T-cell (primary cell): Measurements from ENCODE around the gene TCTN2. TPM values are rescaled to one million over a fixed set of nuclear protein-coding genes. Genes with fewer than 3 reads are reported as not detected.
A peak's percentile ranks its signal among the peaks of the same experiment; 100 is the strongest.

Experiments used
- ATAC-seq, 4 experiments: fragments of 200-7000 bp in 3 of 4; fragments of 150-1000 bp in 1 of 4; cut with Tn5 transposase; replicated peaks in 1 of 4; 1 replicate in 3 of 4; 2 replicates in 1 of 4; pipeline ENCODE4 v1.10.0; 2021; ENCODE audit warnings: moderate library complexity in 3 of 4, mild to moderate bottlenecking in 2 of 4, moderate number of reproducible peaks in 1 of 4
- CTCF ChIA-PET, 2 donors: fragments of 300-600 bp; sonication (Branson Sonifier 250); formaldehyde crosslinking; loops; one replicate each; lab custom pipeline; 2022; ENCODE audit warnings: antibody characterized with exemption in 2 of 2; lab: Charles Lee
- POLR2A ChIA-PET, 2 donors: fragments of 300-600 bp; sonication (Branson Sonifier 250); formaldehyde crosslinking; loops; one replicate each; lab custom pipeline; 2022; ENCODE audit warnings: antibody characterized with exemption in 2 of 2; lab: Charles Lee
- DNase-seq, 35 experiments: peaks; one replicate each; pipeline versions ENCODE4 v3.0.0 to v3.0.0-alpha.2; 2013 to 2023
- H3K27ac ChIP-seq: one replicate; pipeline ENCODE4 v1.5.1; 2013; ENCODE audit warnings: low read length
- H3K27me3 ChIP-seq, 2 experiments: replicated peaks in 1 of 2; 1 replicate in 1 of 2; 2 replicates in 1 of 2; pipeline versions ENCODE4 v1.6.1 to v1.7.0; 2013; ENCODE audit warnings: low read length in 1 of 2, mixed read lengths in 1 of 2; ENCODE audit not compliant: control insufficient read depth in 2 of 2, insufficient read depth in 2 of 2; ENCODE audit errors: extremely low read depth in 1 of 2
- H3K36me3 ChIP-seq, 2 donors: 1 replicate in 1 of 2; 2 replicates in 1 of 2; pipeline versions ENCODE4 v1.6.1 to v1.7.0; 2013; ENCODE audit warnings: low read length in 1 of 2; ENCODE audit not compliant: control insufficient read depth in 2 of 2, insufficient read depth in 1 of 2; ENCODE audit errors: extremely low read depth in 1 of 2
- H3K4me1 ChIP-seq, 2 experiments: 1 replicate in 1 of 2; 2 replicates in 1 of 2; pipeline versions ENCODE4 v1.6.1 to v1.7.0; 2013; ENCODE audit warnings: low read length in 2 of 2, mixed read lengths in 1 of 2; ENCODE audit not compliant: insufficient read depth in 2 of 2, control insufficient read depth in 1 of 2; ENCODE audit errors: extremely low read depth in 1 of 2
- H3K4me3 ChIP-seq, 2 donors: 1 replicate in 1 of 2; 2 replicates in 1 of 2; pipeline versions ENCODE4 v1.5.1 to v1.7.0; 2013; ENCODE audit warnings: mild to moderate bottlenecking in 2 of 2, low read length in 1 of 2, moderate library complexity in 1 of 2; ENCODE audit not compliant: control insufficient read depth in 1 of 2; ENCODE audit errors: extremely low read depth in 1 of 2
- H3K9me3 ChIP-seq: 2 replicates; pipeline ENCODE4 v1.7.0; 2013
- H3K27ac Mint-ChIP-seq, 2 donors: one replicate each; pipeline ENCODE4 v1.8.0; 2020 to 2021; ENCODE audit warnings: mild to moderate bottlenecking in 2 of 2, mixed read lengths in 2 of 2
- H3K27me3 Mint-ChIP-seq, 2 donors: one replicate each; pipeline ENCODE4 v1.8.0; 2021 to 2022; ENCODE audit warnings: mixed read lengths in 2 of 2
- H3K36me3 Mint-ChIP-seq: one replicate; pipeline ENCODE4 v1.8.0; 2021; ENCODE audit warnings: mixed read lengths
- H3K4me1 Mint-ChIP-seq, 3 donors: one replicate each; pipeline ENCODE4 v1.8.0; 2020 to 2022; ENCODE audit warnings: mixed read lengths in 3 of 3, mild to moderate bottlenecking in 1 of 3
- H3K4me3 Mint-ChIP-seq, 3 donors: one replicate each; pipeline ENCODE4 v1.8.0; 2020 to 2022; ENCODE audit warnings: mild to moderate bottlenecking in 3 of 3, mixed read lengths in 3 of 3, moderate library complexity in 3 of 3
- H3K9me3 Mint-ChIP-seq, 3 donors: one replicate each; pipeline ENCODE4 v1.8.0; 2020 to 2022; ENCODE audit warnings: mixed read lengths in 3 of 3
- WGBS: methylation state at CpG from one replicate; pipeline ENCODE4 v1.1.5; 2013; ENCODE audit warnings: missing lambda C conversion rate; ENCODE audit not compliant: insufficient coverage; 5-methylcytosine and 5-hydroxymethylcytosine counted together
- total RNA-seq, 35 experiments: library from RNA in 6 of 35; stranded (reverse) in 6 of 35; fragments of 120-200 nt in 1 of 35; gene quantifications; one replicate each; pipeline versions ENCODE4 v1.2.1 to v1.2.4 and lab custom pipeline; 2013 to 2026

TCTN2 gene
- total RNA-seq, 5 donors from 2014 or later (not counting 1 experiment from before 2014, with no cell fraction given): 5.3 to 11.9 (median 6.6) TPM

DNA sequence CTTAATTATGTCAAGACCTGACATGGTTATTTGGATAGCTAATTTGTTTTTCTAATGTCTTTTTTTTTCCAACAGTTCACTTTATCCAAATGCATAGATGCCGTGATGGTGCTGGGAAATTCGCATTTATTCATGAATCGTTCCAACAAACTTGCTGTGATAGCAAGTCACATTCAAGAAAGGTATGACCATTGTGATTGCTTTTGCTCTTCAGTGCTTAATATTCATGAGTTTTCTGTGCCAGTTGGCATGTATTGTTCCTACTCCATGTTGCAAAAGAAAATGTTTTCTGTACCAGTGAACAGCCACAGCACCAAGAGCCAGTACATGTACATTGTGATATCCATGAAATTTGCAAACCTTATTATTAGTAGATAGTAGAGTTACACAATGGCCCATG is 25.5 kb upstream of the TCTN2 start:
- Mint-ChIP-seq H3K36me3 (peaks cover 24% of the 10 kb centered on the region), H3K4me3 (no peak overlapping the region), H3K27me3 (no peaks in the 10 kb centered on the region), H3K4me1 (peaks cover 0 to 2% (median 0%) of the 10 kb centered on the region in 3 donors), H3K9me3 (no peaks in the 10 kb centered on the region), H3K27ac (no peak overlapping the region)
- DNase-seq (no peak), ATAC-seq (no peak)
- Histone ChIP-seq H3K9me3 (no peaks in the 10 kb centered on the region), H3K36me3 (peaks cover 2 to 52% of the 10 kb centered on the region in 2 donors), H3K27ac (no peak overlapping the region), H3K27me3 (no peaks in the 10 kb centered on the region), H3K4me3 (no peak overlapping the region), H3K4me1 (no peaks in the 10 kb centered on the region)
- 100% methylated on average over 3 of the region's 3 CpGs for WGBS
- POLR2A ChIA-PET: no interaction called here
- CTCF ChIA-PET: interaction anchor here in 1 of 2 donors (0.6 kb wide), 1 partner anchor 272 kb away, joined by 3 read pairs; no protein-coding TSS in a partner anchor

DNA sequence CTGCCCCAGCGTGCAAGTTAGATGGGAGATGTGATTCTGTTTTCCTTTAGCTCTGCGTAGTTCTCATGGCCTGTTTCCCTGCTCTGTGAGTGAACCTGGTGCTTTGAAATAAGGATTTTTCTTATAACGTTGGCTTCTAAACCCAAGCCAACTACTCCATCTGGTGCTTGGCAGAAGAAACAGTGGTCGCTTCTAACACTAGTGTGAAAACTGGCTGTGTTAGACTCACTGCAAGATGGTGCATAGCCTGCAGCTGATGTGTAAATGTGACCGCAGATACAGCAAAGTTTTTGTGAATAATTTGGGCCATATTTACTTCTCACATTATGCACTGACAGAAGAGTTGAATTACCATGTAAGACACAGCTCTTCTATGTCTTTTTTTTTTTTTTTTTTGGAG is 25.0 kb upstream of the TCTN2 start:
- Histone ChIP-seq H3K4me3 (no peak overlapping the region), H3K27ac (no peak overlapping the region), H3K4me1 (no peaks in the 10 kb centered on the region), H3K27me3 (no peaks in the 10 kb centered on the region), H3K9me3 (no peaks in the 10 kb centered on the region), H3K36me3 (peaks cover 2 to 50% of the 10 kb centered on the region in 2 donors)
- Mint-ChIP-seq H3K27me3 (no peaks in the 10 kb centered on the region), H3K36me3 (peaks cover 24% of the 10 kb centered on the region), H3K9me3 (no peaks in the 10 kb centered on the region), H3K4me1 (peaks cover 0 to 2% (median 0%) of the 10 kb centered on the region in 3 donors), H3K4me3 (no peak overlapping the region), H3K27ac (no peak overlapping the region)
- WGBS: 83% methylated on average over 1 of the region's 5 CpGs
- POLR2A ChIA-PET: no interaction called here
- CTCF ChIA-PET: no interaction called here
- DNase-seq: no peak
- ATAC-seq: no peak

DNA sequence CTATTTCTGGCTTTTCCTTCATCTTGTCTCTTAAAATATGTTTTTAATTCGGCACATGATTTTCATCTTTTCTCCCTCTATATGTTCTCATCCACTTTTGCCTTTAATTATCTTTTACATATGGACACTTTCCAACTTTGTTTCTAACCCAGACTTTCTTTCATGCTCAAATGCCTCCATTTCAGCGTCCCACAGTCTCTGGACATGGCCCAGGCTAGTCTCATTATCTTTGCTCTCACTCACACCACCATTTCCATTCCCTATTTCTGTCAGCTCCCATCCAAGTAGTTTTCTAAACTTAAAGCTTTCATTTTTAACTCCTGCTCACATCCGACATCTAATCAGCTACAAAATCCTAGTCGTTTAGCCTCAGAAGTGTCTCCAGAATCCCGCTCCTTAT is 22.5 kb upstream of the TCTN2 start:
- POLR2A ChIA-PET: no interaction called here
- peaks cover 6 to 55% of the 10 kb centered on the region in 2 donors for H3K36me3 ChIP-seq

GRCh38 chr12:123654129-123654701 is 16.7 kb upstream of the TCTN2 start:
- WGBS: 100% methylated on average over 4 of the region's 4 CpGs
- peaks cover 0 to 2% (median 0%) of the 10 kb centered on the region in 3 donors for H3K4me1 Mint-ChIP-seq
- H3K4me3 Mint-ChIP-seq: no peak overlapping the region
- no peaks in the 10 kb centered on the region for H3K9me3 Mint-ChIP-seq
- peak overlapping the region in 1 of 2 donors; percentile 62 for H3K27ac Mint-ChIP-seq
- Histone ChIP-seq H3K9me3 (no peaks in the 10 kb centered on the region), H3K36me3 (peaks cover 13 to 49% of the 10 kb centered on the region in 2 donors), H3K4me3 (no peak overlapping the region), H3K27me3 (no peaks in the 10 kb centered on the region), H3K4me1 (no peaks in the 10 kb centered on the region), H3K27ac (no peak overlapping the region)
- peaks cover 34% of the 10 kb centered on the region for H3K36me3 Mint-ChIP-seq
- ATAC-seq (no peak), DNase-seq (no peak)
- POLR2A ChIA-PET: no interaction called here
- H3K27me3 Mint-ChIP-seq: no peaks in the 10 kb centered on the region
- CTCF ChIA-PET: no interaction called here

More for the DNA sequence above, 22.5 kb upstream of the TCTN2 start:
- no peak for DNase-seq
- 100% methylated on average over 3 of the region's 5 CpGs for WGBS
- Histone ChIP-seq H3K4me3 (no peak overlapping the region), H3K27me3 (no peaks in the 10 kb centered on the region), H3K4me1 (no peaks in the 10 kb centered on the region), H3K9me3 (no peaks in the 10 kb centered on the region), H3K27ac (no peak overlapping the region)
- no peak overlapping the region for H3K4me3 Mint-ChIP-seq
- no peak overlapping the region for H3K27ac Mint-ChIP-seq
- ATAC-seq: no peak
- H3K27me3 Mint-ChIP-seq: no peaks in the 10 kb centered on the region
- H3K9me3 Mint-ChIP-seq: no peaks in the 10 kb centered on the region
- peaks cover 0 to 2% (median 0%) of the 10 kb centered on the region in 3 donors for H3K4me1 Mint-ChIP-seq
- H3K36me3 Mint-ChIP-seq: peaks cover 33% of the 10 kb centered on the region
- CTCF ChIA-PET: interaction anchor here in 1 of 2 donors (0.6 kb wide), 1 partner anchor 158 kb away, joined by 4 read pairs; no protein-coding TSS in a partner anchor

DNA sequence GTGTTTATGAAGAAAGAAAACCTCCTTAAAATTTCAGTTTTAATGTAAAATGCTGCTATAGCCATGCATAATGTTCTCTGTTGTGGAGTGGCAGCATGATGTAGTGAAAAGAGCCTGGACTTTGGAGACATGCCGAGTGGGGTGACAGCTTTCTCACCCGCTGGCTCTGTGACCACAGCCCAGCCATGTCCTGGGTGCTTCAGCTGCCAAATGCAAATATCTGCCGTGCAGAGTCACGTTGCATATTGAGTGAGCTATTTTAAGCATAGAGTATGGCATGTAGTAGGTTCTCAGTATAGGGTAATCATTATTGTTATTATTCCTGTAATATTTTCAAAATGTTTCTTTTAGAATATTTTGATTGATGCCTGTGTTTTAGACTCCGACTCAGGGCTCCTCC is 15.5 kb upstream of the TCTN2 start:
- 88% methylated on average over 1 of the region's 5 CpGs for WGBS
- Histone ChIP-seq H3K27me3 (no peaks in the 10 kb centered on the region), H3K27ac (no peak overlapping the region), H3K4me1 (no peaks in the 10 kb centered on the region), H3K4me3 (no peak overlapping the region), H3K9me3 (no peaks in the 10 kb centered on the region), H3K36me3 (peaks cover 19 to 49% of the 10 kb centered on the region in 2 donors)
- CTCF ChIA-PET: no interaction called here
- no peaks in the 10 kb centered on the region for H3K9me3 Mint-ChIP-seq
- peaks cover 38% of the 10 kb centered on the region for H3K36me3 Mint-ChIP-seq
- POLR2A ChIA-PET: no interaction called here
- ATAC-seq (no peak), DNase-seq (no peak)
- no peak overlapping the region for H3K4me3 Mint-ChIP-seq
- peak overlapping the region in 1 of 2 donors; percentile 16 for H3K27ac Mint-ChIP-seq
- no peaks in the 10 kb centered on the region for H3K27me3 Mint-ChIP-seq
- peaks cover 0 to 12% (median 9%) of the 10 kb centered on the region in 3 donors for H3K4me1 Mint-ChIP-seq

- H3K4me1 ChIP-seq: no peaks in the 10 kb centered on the region
- H3K9me3 ChIP-seq: no peaks in the 10 kb centered on the region
- CTCF ChIA-PET: interaction anchor here in 1 of 2 donors (0.5 kb wide), 1 partner anchor 222 kb away, joined by 3 read pairs; no protein-coding TSS in a partner anchor
- Mint-ChIP-seq H3K4me3 (no peak overlapping the region), H3K9me3 (no peaks in the 10 kb centered on the region), H3K4me1 (peaks cover 0 to 13% (median 12%) of the 10 kb centered on the region in 3 donors), H3K36me3 (peaks cover 37% of the 10 kb centered on the region), H3K27ac (no peak overlapping the region), H3K27me3 (no peaks in the 10 kb centered on the region)
- WGBS: 95% methylated on average over 4 of the region's 4 CpGs
- H3K4me3 ChIP-seq: no peak overlapping the region
- H3K27me3 ChIP-seq: no peaks in the 10 kb centered on the region
- ATAC-seq (no peak), DNase-seq (no peak)
- peaks cover 20 to 44% of the 10 kb centered on the region in 2 donors for H3K36me3 ChIP-seq
- POLR2A ChIA-PET: no interaction called here
- no peak overlapping the region for H3K27ac ChIP-seq
Observed at GRCh38 chr12:123656392-123656791, 14.5 kb upstream of the TCTN2 start.
